ENCODE results near the gene SLC6A5. TPM values are rescaled to one million over a fixed set of nuclear protein-coding genes. Genes with fewer than 3 reads are reported as not detected.
"Not testable (repeated sequence)": the region's sequence is repeated elsewhere in the genome, so short reads cannot be mapped to it uniquely, and the experiment has no call there.

The SLC6A5 gene
- under 1 TPM; 0.11 to 0.35 (median 0.18) TPM for polyA plus RNA-seq (ENCODE audit: insufficient read length in 4 of 4)

- DNase-seq (ENCODE audit: low read depth in 4 of 4, low spot score in 2 of 4) = peak; percentile 61 to 85 (median 64)
These were observed at the start of gene SLC6A5 for GRCh38 chr11:20599221-20600019. TSS of gene SLC6A5 (plus strand) at chr11:20599608. CDS start at chr11:20599673, 65 bp downstream.

GRCh38 chr11:20551096-20551495 lies 48.3 kb upstream of the SLC6A5 start:
- no peak for DNase-seq (ENCODE audit: low read depth in 4 of 4, low spot score in 2 of 4)

GRCh38 chr11:20555783-20556182 lies 43.6 kb upstream of the SLC6A5 start:
- no peak for DNase-seq (ENCODE audit: low read depth in 4 of 4, low spot score in 2 of 4)

GRCh38 chr11:20556396-20556795 lies 43.0 kb upstream of the SLC6A5 start:
- DNase-seq (ENCODE audit: low read depth in 4 of 4, low spot score in 2 of 4) = not testable (repeated sequence)

GRCh38 chr11:20558741-20559140 lies 40.7 kb upstream of the SLC6A5 start:
- no peak for DNase-seq (ENCODE audit: low read depth in 4 of 4, low spot score in 2 of 4)

GRCh38 chr11:20559523-20560300 lies 39.7 kb upstream of the SLC6A5 start:
- DNase-seq (ENCODE audit: low read depth in 4 of 4, low spot score in 2 of 4) = no peak

GRCh38 chr11:20561915-20562314 lies 37.5 kb upstream of the SLC6A5 start:
- no peak for DNase-seq (ENCODE audit: low read depth in 4 of 4, low spot score in 2 of 4)

GRCh38 chr11:20563866-20564265 lies 35.5 kb upstream of the SLC6A5 start:
- DNase-seq (ENCODE audit: low read depth in 4 of 4, low spot score in 2 of 4) = no peak

GRCh38 chr11:20564846-20565635 lies 34.4 kb upstream of the SLC6A5 start:
- DNase-seq (ENCODE audit: low read depth in 4 of 4, low spot score in 2 of 4) = no peak

- DNase-seq (ENCODE audit: low read depth in 4 of 4, low spot score in 2 of 4) = not testable (repeated sequence)
These were observed 33.3 kb upstream of the SLC6A5 start for GRCh38 chr11:20566115-20566514.

- DNase-seq (ENCODE audit: low read depth in 4 of 4, low spot score in 2 of 4) = no peak
These were observed 32.6 kb upstream of the SLC6A5 start for GRCh38 chr11:20566591-20567434.

- not testable (repeated sequence) for DNase-seq (ENCODE audit: low read depth in 4 of 4, low spot score in 2 of 4)
These were observed 19.7 kb upstream of the SLC6A5 start for GRCh38 chr11:20579725-20580124.

- DNase-seq (ENCODE audit: low read depth in 4 of 4, low spot score in 2 of 4) = no peak
These were observed 16.2 kb upstream of the SLC6A5 start for GRCh38 chr11:20583201-20583600.

GRCh38 chr11:20584093-20584774 lies 15.2 kb upstream of the SLC6A5 start:
- no peak for DNase-seq (ENCODE audit: low read depth in 4 of 4, low spot score in 2 of 4)

- DNase-seq (ENCODE audit: low read depth in 4 of 4, low spot score in 2 of 4) = no peak
These were observed 9.6 kb upstream of the SLC6A5 start for GRCh38 chr11:20589796-20590195.

GRCh38 chr11:20590381-20590780 lies 9.0 kb upstream of the SLC6A5 start:
- no peak for DNase-seq (ENCODE audit: low read depth in 4 of 4, low spot score in 2 of 4)

- DNase-seq (ENCODE audit: low read depth in 4 of 4, low spot score in 2 of 4) = no peak
These were observed 6.7 kb upstream of the SLC6A5 start for GRCh38 chr11:20592741-20593140.

GRCh38 chr11:20594274-20595061 lies 4.9 kb upstream of the SLC6A5 start:
- DNase-seq (ENCODE audit: low read depth in 4 of 4, low spot score in 2 of 4) = no peak

- no peak for DNase-seq (ENCODE audit: low read depth in 4 of 4, low spot score in 2 of 4)
These were observed 4.3 kb upstream of the SLC6A5 start for GRCh38 chr11:20595101-20595500.

Data from left renal cortex interstitium (tissue), 4 donors.